COLO829 (cell line): Measurements from ENCODE around the gene RNF141.

Experiments used
- DNase-seq: peaks from one replicate; pipeline ENCODE4 v3.0.0; 2012; ENCODE audit warnings: low spot score

The RNF141 gene

GRCh38 chr11:10480760-10481159 lies 60.2 kb downstream of the RNF141 start:
- no peak for DNase-seq

- DNase-seq, result no peak
Measured at GRCh38 chr11:10480026-10480425, 61.0 kb downstream of the RNF141 start.

- no peak for DNase-seq
Measured at GRCh38 chr11:10478574-10479550, 62.1 kb downstream of the RNF141 start.

- no peak for DNase-seq
Measured at GRCh38 chr11:10478066-10478465, 62.9 kb downstream of the RNF141 start.

- no peak for DNase-seq
Measured at GRCh38 chr11:10477690-10478046, 63.3 kb downstream of the RNF141 start.

- no peak for DNase-seq
Measured at GRCh38 chr11:10476927-10477689, 63.9 kb downstream of the RNF141 start.

GRCh38 chr11:10476342-10476741 lies 64.6 kb downstream of the RNF141 start:
- DNase-seq, result no peak

GRCh38 chr11:10474551-10474950 lies 66.4 kb downstream of the RNF141 start:
- no peak for DNase-seq

GRCh38 chr11:10473371-10473770 lies 67.6 kb downstream of the RNF141 start:
- no peak for DNase-seq

- no peak for DNase-seq
Measured at GRCh38 chr11:10462746-10463300, 78.2 kb downstream of the RNF141 start.
